ENCODE measurements around the gene CAMKV.

DNA sequence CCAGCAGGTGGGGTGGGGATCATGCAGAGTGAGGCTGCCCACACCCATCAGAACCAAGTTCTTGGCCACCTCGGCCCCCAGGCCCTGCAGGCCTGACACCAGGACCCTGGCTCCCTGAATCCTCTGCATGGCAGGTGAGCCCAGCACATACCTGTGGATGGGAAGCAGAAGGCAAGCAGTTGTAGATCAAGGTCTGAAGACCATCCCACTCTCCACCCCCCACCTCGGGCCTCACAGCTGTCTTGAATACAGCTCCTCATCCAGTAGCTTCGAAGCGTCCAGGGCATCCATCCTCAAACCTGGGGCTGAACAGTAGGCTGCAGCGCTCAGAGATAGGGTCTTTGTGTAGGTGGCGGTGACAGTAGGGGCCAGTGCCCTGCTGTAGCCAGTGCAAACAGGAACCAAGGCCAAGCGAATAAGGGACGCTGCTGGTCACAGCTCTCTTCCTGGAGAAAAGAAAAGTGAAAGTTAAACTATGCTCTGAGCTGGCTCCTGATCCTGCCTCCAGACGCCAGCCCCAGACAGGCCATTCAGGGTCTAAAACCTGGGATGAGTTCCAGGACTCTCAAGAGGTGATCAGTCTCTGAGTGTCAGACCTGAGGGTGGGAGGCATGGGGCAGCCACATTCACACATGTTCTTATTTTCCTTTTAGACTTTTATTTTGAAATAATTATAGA, 56.1 kb downstream of the CAMKV start, which contains the start of gene UBA7:
- TF ChIP-seq, protein P1, sequence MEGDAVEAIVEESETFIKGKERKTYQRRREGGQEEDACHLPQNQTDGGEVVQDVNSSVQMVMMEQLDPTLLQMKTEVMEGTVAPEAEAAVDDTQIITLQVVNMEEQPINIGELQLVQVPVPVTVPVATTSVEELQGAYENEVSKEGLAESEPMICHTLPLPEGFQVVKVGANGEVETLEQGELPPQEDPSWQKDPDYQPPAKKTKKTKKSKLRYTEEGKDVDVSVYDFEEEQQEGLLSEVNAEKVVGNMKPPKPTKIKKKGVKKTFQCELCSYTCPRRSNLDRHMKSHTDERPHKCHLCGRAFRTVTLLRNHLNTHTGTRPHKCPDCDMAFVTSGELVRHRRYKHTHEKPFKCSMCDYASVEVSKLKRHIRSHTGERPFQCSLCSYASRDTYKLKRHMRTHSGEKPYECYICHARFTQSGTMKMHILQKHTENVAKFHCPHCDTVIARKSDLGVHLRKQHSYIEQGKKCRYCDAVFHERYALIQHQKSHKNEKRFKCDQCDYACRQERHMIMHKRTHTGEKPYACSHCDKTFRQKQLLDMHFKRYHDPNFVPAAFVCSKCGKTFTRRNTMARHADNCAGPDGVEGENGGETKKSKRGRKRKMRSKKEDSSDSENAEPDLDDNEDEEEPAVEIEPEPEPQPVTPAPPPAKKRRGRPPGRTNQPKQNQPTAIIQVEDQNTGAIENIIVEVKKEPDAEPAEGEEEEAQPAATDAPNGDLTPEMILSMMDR (IDR thresholded peaks at IDR 0.05): no peak
- peak in 1 of 2 donors; percentile 30 for TF ChIP-seq POLR2A (IDR thresholded peaks at IDR 0.05)
